Upper lobe of right lung (tissue), 1 donor: ENCODE results near the gene DHX58. TPM values are rescaled to one million over a fixed set of nuclear protein-coding genes. Genes with fewer than 3 reads are reported as not detected.

Source experiments
- ATAC-seq: fragments of 200-7000 bp; cut with Tn5 transposase; one replicate; pipeline ENCODE4 v1.9.1; 2020; ENCODE audit warnings: mild to moderate bottlenecking, moderate library complexity
- DNase-seq: peaks from one replicate; pipeline ENCODE4 v3.0.0-alpha.2; 2020
- H3K27ac ChIP-seq: fragments of 200-600 bp; one replicate; pipeline ENCODE4 v1.8.0; 2022
- H3K27me3 ChIP-seq: fragments of 200-600 bp; one replicate; pipeline ENCODE4 v1.8.0; 2022; ENCODE audit warnings: mild to moderate bottlenecking
- H3K36me3 ChIP-seq: fragments of 200-600 bp; one replicate; pipeline ENCODE4 v1.8.0; 2022
- H3K4me1 ChIP-seq: fragments of 200-600 bp; one replicate; pipeline ENCODE4 v1.8.0; 2022
- H3K4me3 ChIP-seq: fragments of 200-600 bp; one replicate; pipeline ENCODE4 v1.8.0; 2022; ENCODE audit warnings: mild to moderate bottlenecking
- H3K9me3 ChIP-seq: fragments of 200-600 bp; one replicate; pipeline ENCODE4 v1.8.0; 2022
- intact Hi-C: fragments of 100-400 bp; cut with DNase I; formaldehyde crosslinking; loops from one replicate; pipeline ENCODE4 v1.11.0; 2022
- total RNA-seq: library from RNA; stranded (reverse); fragmentation: NEBNext Ultra II Directional; extraction: Animal tissue kit (Norgen Biotek cat#: 25700); gene quantifications from one replicate; pipeline ENCODE4 v1.2.1, GENCODE V29; 2021
- TF ChIP-seq, protein P1 (sequence below): fragments of 200-600 bp; IDR thresholded peaks from one replicate; pipeline ENCODE4 v1.8.0; 2022; ENCODE audit warnings: antibody characterized with exemption
- donor health status: DM: no; HTN: yes; CAD: no; lungs with severe emphysema.

DHX58 gene
- total RNA-seq, 1 donor from 2014 or later: 27.5 TPM

DNA sequence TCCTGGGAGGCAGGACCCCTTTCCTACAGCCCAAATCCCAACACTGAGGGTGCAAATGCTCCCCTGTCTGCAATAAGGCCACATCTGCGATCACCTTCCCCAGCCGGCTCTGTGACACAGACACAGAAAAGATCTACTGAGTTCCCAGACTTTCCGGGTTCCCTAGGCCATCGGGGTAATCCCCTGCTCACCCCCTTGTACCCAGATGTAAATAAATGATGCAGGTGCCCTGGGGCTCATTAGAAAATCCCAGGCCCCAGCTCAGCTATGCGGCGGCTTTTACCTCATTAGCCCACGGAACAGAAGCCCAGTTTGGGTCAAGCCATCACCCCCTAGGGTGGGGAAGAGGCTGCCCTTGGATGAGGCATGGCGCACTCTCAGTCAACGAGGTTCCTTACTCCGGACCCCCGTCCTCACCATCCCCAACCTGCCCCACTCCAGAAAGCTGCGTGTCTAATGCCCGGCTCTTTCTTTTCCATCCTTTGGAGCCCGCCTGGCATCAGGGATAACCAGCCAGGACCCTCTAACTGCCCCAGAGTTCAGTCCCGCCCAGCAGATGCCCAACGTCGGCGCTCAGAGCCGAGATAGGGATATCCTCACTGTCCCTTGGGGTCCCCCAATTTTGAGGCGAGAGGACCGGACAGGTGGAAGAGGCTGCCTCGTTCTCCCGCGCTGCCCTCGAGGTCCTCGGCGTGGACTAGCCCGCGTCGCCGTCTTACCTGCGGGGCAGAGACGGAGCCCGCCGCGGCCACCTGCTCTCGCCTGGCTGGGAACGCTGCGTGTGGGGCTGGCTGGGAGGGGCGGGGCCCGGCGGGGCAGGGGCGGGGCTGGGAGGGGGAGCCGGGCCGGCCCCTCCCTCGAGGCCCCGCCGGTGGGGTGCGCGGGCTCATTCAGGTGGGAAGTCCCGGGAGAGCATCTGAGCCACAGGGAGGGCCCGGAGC is 14.6 kb downstream of the DHX58 start, which contains the start of gene ZNF385C:
Gene ZNF385C, minus strand, starts transcription at position 783 of the 941 bp plus-strand sequence. CDS start 35,417 bp downstream, outside the sequence.
- TF ChIP-seq, protein P1, sequence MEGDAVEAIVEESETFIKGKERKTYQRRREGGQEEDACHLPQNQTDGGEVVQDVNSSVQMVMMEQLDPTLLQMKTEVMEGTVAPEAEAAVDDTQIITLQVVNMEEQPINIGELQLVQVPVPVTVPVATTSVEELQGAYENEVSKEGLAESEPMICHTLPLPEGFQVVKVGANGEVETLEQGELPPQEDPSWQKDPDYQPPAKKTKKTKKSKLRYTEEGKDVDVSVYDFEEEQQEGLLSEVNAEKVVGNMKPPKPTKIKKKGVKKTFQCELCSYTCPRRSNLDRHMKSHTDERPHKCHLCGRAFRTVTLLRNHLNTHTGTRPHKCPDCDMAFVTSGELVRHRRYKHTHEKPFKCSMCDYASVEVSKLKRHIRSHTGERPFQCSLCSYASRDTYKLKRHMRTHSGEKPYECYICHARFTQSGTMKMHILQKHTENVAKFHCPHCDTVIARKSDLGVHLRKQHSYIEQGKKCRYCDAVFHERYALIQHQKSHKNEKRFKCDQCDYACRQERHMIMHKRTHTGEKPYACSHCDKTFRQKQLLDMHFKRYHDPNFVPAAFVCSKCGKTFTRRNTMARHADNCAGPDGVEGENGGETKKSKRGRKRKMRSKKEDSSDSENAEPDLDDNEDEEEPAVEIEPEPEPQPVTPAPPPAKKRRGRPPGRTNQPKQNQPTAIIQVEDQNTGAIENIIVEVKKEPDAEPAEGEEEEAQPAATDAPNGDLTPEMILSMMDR: no peak
- Histone ChIP-seq H3K36me3 (no peaks in the 10 kb centered on the region), H3K27me3 (peaks cover 27% of the 10 kb centered on the region), H3K27ac (no peak within 1 kb of the TSS), H3K4me3 (no peak within 1 kb of the TSS), H3K9me3 (no peaks in the 10 kb centered on the region), H3K4me1 (peaks cover 4% of the 10 kb centered on the region)
- intact Hi-C loops: no loop called here
- DNase-seq: no peak
- ATAC-seq: peak; percentile 47

DNA sequence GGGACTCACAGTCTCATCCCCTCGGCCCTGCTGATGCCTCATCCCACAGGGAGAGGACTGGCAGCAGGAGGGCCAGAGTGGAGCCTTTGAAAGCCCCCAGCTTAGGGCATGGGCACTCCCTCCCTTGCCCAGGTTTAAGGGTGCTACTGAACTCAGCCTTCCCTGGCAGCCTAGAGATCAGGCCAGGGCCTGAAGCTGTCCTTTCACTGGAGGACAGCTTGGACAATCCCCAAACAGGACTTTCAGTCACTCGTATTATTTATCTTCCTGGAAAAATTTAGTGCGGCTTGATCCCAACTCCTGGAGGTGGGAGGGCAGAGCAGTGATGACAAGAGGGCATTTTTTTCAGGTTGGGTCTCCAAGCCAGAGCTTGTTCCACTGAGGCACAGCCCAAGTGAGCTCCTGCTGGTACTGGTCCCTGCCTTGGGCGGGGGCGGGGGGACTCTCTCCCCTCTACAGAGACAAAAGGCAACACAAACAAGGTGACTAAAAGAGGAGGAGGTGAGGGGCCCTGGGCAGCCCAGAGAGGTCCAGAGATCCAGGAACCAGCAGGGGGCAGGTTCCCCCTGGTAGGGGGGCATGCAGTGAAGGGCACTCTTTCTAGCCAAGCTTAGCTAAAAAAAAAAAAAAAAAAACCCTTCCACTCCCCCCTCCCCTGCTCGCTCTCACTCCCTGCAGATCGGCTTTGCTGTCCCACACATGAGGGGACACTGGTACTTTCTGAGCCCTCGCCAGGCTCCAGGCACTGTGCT is 16.0 kb downstream of the DHX58 start:
- Histone ChIP-seq H3K4me1 (peaks cover 4% of the 10 kb centered on the region), H3K36me3 (no peaks in the 10 kb centered on the region), H3K27me3 (peaks cover 27% of the 10 kb centered on the region), H3K9me3 (no peaks in the 10 kb centered on the region), H3K27ac (no peak overlapping the region), H3K4me3 (no peak overlapping the region)
- TF ChIP-seq, protein P1: no peak
- no peak for DNase-seq
- intact Hi-C loops: no loop called here
- ATAC-seq: no peak

DNA sequence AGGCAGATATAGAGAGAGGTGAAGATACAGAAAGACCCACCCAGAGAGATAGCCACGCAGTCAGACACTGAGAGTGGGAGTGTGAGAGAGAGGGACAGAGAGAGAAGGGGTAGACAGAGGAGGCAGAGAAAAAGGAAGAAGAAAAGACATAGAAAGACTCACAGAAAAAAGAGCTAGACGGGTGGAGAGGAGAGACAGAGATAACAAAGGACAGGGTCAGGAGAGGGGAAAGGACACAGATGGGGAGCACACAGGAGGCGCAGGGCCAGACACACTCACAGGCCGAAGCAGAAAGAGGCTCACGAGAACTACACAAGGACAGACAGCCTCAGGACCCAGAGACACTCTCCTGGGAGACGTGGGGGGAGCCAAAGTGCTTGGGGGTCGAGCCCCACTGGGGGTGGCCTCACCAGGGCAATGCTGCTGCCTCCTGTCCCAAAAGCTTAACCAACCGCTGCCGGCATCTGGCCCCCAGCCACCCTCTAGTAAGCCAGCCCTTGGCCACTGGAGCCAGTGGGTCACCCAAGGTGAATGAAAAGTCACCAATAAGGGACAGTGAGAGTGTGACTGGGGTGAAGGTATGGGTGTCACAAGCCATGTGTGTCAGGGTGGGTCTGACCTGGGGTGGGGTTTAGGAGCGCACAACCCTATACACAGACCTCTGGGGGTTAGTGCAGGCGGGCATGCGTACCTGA is 18.0 kb downstream of the DHX58 start:
- no peak overlapping the region for H3K27ac ChIP-seq
- H3K36me3 ChIP-seq: no peaks in the 10 kb centered on the region
- peaks cover 4% of the 10 kb centered on the region for H3K4me1 ChIP-seq
- DNase-seq (no peak), ATAC-seq (no peak)
- H3K4me3 ChIP-seq: no peak overlapping the region
- intact Hi-C loops: no loop called here
- H3K27me3 ChIP-seq: peaks cover 28% of the 10 kb centered on the region
- H3K9me3 ChIP-seq: no peaks in the 10 kb centered on the region
- TF ChIP-seq, protein P1: no peak

DNA sequence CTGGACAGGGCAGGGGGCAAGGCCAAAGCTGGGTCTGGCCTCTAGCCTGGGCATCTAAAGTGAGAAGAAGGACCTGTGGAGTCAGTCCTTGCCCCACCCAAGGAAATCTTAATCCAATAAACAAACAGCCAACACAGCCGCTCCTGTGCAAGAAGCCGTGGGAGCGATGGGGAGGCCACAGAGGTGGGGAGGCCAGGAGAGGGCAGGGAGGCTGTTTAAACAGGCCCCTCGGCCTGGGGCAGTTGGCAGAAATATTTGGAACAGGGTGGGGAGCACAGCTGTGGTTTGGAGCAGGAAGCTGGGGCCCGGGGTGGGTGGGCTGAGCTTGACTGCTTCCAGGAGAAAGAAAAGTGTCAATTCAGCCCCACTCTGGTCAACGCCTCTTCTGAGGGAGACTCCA is 19.6 kb downstream of the DHX58 start:
- no peak for ATAC-seq
- TF ChIP-seq, protein P1: no peak
- intact Hi-C loops: no loop called here
- H3K4me3 ChIP-seq: no peak overlapping the region
- DNase-seq: no peak
- peaks cover 1% of the 10 kb centered on the region for H3K4me1 ChIP-seq
- no peaks in the 10 kb centered on the region for H3K9me3 ChIP-seq
- H3K27me3 ChIP-seq: peaks cover 43% of the 10 kb centered on the region
- H3K36me3 ChIP-seq: no peaks in the 10 kb centered on the region
- H3K27ac ChIP-seq: no peak overlapping the region

DNA sequence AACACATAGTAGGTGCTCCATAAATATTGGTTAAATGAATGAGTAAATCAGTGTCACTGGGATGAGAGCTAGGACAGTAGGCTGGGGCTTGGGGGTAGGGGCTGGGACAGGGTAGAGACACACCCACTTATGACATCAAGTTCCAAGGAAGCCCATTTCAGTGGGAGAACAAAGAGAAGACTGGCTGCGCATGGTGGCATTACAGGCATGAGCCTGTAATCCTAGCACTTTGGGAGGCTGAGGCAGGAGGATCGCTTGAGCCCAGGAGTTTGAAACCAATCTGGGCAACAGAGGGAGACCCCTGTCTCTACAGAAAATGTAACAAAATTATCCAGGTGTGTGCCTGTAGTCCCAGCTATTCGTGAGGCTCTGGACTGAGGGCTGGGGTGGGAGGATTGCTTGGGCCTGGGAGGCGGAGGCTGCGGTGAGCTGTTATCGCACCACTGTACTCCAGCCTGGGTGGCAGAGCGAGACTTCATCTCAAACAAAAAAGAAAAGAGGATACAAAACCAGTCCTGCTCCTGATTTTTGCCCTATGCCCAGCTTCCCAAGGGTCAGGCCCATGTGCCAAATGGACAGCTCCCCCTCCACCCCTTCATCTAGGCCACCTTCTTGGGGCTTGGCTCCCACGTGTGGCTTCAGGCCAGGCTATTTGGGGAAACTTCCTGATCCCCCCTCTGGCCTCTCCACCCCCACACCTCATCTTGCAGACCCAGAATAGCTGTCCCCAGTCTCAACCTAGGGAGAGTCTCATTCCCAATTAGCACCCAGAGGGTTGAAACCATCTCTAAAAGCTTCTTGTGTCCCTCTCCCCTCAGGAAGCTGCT is 21.3 kb downstream of the DHX58 start:
- ATAC-seq (no peak), DNase-seq (no peak)
- H3K4me3 ChIP-seq: no peak overlapping the region
- TF ChIP-seq, protein P1: no peak
- H3K27me3 ChIP-seq: peaks cover 25% of the 10 kb centered on the region
- H3K36me3 ChIP-seq: no peaks in the 10 kb centered on the region
- no peak overlapping the region for H3K27ac ChIP-seq
- H3K9me3 ChIP-seq: no peaks in the 10 kb centered on the region
- intact Hi-C loops: no loop called here
- no peaks in the 10 kb centered on the region for H3K4me1 ChIP-seq
